Endothelial cell of umbilical vein (primary cell): Measurements from ENCODE around the gene CD109. TPM values are rescaled to one million over a fixed set of nuclear protein-coding genes. Genes with fewer than 3 reads are reported as not detected.

Source experiments
- BruUV-seq: library from RNA; stranded (reverse); fragments of 400-500 nt; replicated peaks from 2 replicates; lab custom pipeline; 2021; lab: Mats Ljungman, UMichigan
- CTCF ChIA-PET: fragments of 300-600, 350-600 bp; sonication (Branson Sonifier 250); formaldehyde crosslinking; loops from one replicate; lab custom pipeline; 2021; ENCODE audit warnings: antibody characterized with exemption, inconsistent platforms; lab: Charles Lee
- POLR2A ChIA-PET: fragments of 300-600, 350-600 bp; sonication (Branson Sonifier 250); formaldehyde crosslinking; loops from one replicate; lab custom pipeline; 2021; ENCODE audit warnings: antibody characterized with exemption, inconsistent platforms; lab: Charles Lee
- DNase-seq: peaks from one replicate; pipeline ENCODE4 v3.0.0-alpha.2; 2011; ENCODE audit warnings: low read depth, low spot score
- FAIRE-seq: peaks from 2 replicates; lab custom pipeline; 2011; peaks lifted over from hg19 to GRCh38; lab: Jason Lieb, UNC
- H2AFZ ChIP-seq: 2 replicates; pipeline ENCODE4 v1.6.0; 2012; ENCODE audit warnings: low read depth, low read length, control low read depth, inconsistent platforms
- H3K27ac ChIP-seq: 2 replicates; pipeline ENCODE4 v1.5.1; 2011; ENCODE audit warnings: low read depth, mild to moderate bottlenecking, control low read depth, low read length, moderate library complexity; ENCODE audit not compliant: insufficient read depth
- H3K27me3 ChIP-seq, 2 experiments: 2 replicates each; pipeline versions ENCODE4 v1.6.0 to v1.6.1; 2011; ENCODE audit warnings: low read length in 2 of 2, mixed read lengths in 1 of 2; ENCODE audit not compliant: control insufficient read depth in 2 of 2, insufficient read depth in 2 of 2
- H3K36me3 ChIP-seq, 2 experiments: 2 replicates in 1 of 2; 3 replicates in 1 of 2; pipeline ENCODE4 v1.5.1; 2011; ENCODE audit warnings: low read length in 2 of 2, mild to moderate bottlenecking in 1 of 2, moderate library complexity in 1 of 2; ENCODE audit not compliant: control insufficient read depth in 2 of 2, insufficient read depth in 2 of 2; ENCODE audit errors: extremely low read depth in 1 of 2
- H3K4me1 ChIP-seq: 3 replicates; pipeline ENCODE4 v1.5.1; 2011; ENCODE audit warnings: mild to moderate bottlenecking, low read length; ENCODE audit not compliant: control insufficient read depth, insufficient read depth; ENCODE audit errors: extremely low read depth
- H3K4me2 ChIP-seq: 2 replicates; pipeline ENCODE4 v1.6.1; 2011; ENCODE audit warnings: low read length, control low read depth, mixed read lengths; ENCODE audit not compliant: insufficient read depth
- H3K4me3 ChIP-seq, 3 experiments: fragments of 200-600 bp in 1 of 3; sonication (generic), shearing (Covaris generic) in 1 of 3; replicated peaks in 1 of 3; 2 replicates each; pipeline ENCODE4 v1.5.1; 2011 to 2016; ENCODE audit warnings: control low read depth in 3 of 3, low read length in 3 of 3, mild to moderate bottlenecking in 2 of 3, inconsistent platforms in 1 of 3, low read depth in 1 of 3, moderate library complexity in 1 of 3; ENCODE audit not compliant: insufficient read depth in 1 of 3
- H3K79me2 ChIP-seq: 2 replicates; pipeline ENCODE4 v1.6.0; 2012; ENCODE audit warnings: low read length, inconsistent platforms; ENCODE audit not compliant: control insufficient read depth, insufficient read depth
- H3K9ac ChIP-seq: replicated peaks from 2 replicates; pipeline ENCODE3; 2011; ENCODE audit warnings: low read length, control low read depth; ENCODE audit not compliant: insufficient read depth; ENCODE audit errors: extremely low read depth
- H3K9me1 ChIP-seq: replicated peaks from 3 replicates; pipeline ENCODE4 v1.6.0; 2011; ENCODE audit warnings: mild to moderate bottlenecking, low read length; ENCODE audit not compliant: control insufficient read depth, insufficient read depth; ENCODE audit errors: extremely low read depth
- H3K9me3 ChIP-seq: replicated peaks from 2 replicates; pipeline ENCODE4 v1.5.1; 2012; ENCODE audit warnings: low read length, inconsistent platforms; ENCODE audit not compliant: control insufficient read depth, insufficient read depth
- H4K20me1 ChIP-seq: replicated peaks from 2 replicates; pipeline ENCODE3; 2011; ENCODE audit warnings: mild to moderate bottlenecking, low read length; ENCODE audit not compliant: control insufficient read depth, insufficient read depth; ENCODE audit errors: extremely low read depth
- EZH2 ChIP-seq: IDR thresholded peaks from 2 replicates; pipeline ENCODE4 v1.6.1; 2012; ENCODE audit warnings: borderline replicate concordance, low read depth, mild to moderate bottlenecking, moderate library complexity, low read length, inconsistent platforms; ENCODE audit not compliant: severe bottlenecking
- FOS ChIP-seq: IDR thresholded peaks from 2 replicates; pipeline ENCODE4 v1.6.1; 2011; ENCODE audit warnings: mild to moderate bottlenecking, low read length, moderate library complexity, borderline replicate concordance; ENCODE audit not compliant: insufficient read depth
- GATA2 ChIP-seq: IDR thresholded peaks from 2 replicates; pipeline ENCODE4 v1.7.0; 2011; ENCODE audit warnings: low read depth, mild to moderate bottlenecking, moderate library complexity, mixed read lengths, low read length; ENCODE audit not compliant: insufficient read length, insufficient read depth
- JUN ChIP-seq: IDR thresholded peaks from 2 replicates; pipeline ENCODE4 v1.6.1; 2011; ENCODE audit warnings: borderline replicate concordance, low read depth; ENCODE audit not compliant: insufficient read length, insufficient read depth
- MAX ChIP-seq: IDR thresholded peaks from 2 replicates; pipeline ENCODE4 v1.6.1; 2011; ENCODE audit not compliant: insufficient read depth, insufficient read length
- MYC ChIP-seq: IDR thresholded peaks from one replicate; pipeline ENCODE4 v1.6.1; 2011; ENCODE audit warnings: mild to moderate bottlenecking, low read depth, low read length
- POLR2A ChIP-seq: IDR thresholded peaks from 2 replicates; pipeline ENCODE4 v1.6.1; 2012; ENCODE audit warnings: low read depth, mild to moderate bottlenecking, control low read depth, low read length
- POLR2AphosphoS5 ChIP-seq: IDR thresholded peaks from 2 replicates; pipeline ENCODE4 v1.6.1; 2012; ENCODE audit warnings: low read depth, mild to moderate bottlenecking, control low read depth, low read length, moderate library complexity; ENCODE audit not compliant: insufficient read depth
- dilution Hi-C: fragments of 300-500 bp; cut with MboI; formaldehyde crosslinking; loops from one replicate; pipeline ENCODE4 v1.15.0; 2019; ENCODE audit warnings: low sequenced_read_pairs; ENCODE audit not compliant: extremely low pct_ligation_motif_present
- intact Hi-C: fragments of 100-400 bp; cut with micrococcal nuclease; formaldehyde crosslinking; loops from one replicate; pipeline ENCODE4 v1.10.0; 2022
- polyA plus RNA-seq, 4 experiments: library from polyadenylated mRNA; depleted of rRNA in 3 of 4; stranded (reverse) in 3 of 4; unstranded in 1 of 4; fragments of >200 nt; gene quantifications; 2 replicates each; pipeline versions ENCODE4 v1.2.1 to v1.2.3, GENCODE V29; 2011 to 2012; ENCODE audit warnings: missing spikeins in 1 of 4
- total RNA-seq: library from RNA; stranded (reverse); gene quantifications from 2 replicates; pipeline ENCODE4 v1.2.3, GENCODE V29; 2021
- TF ChIP-seq, protein P1 (sequence below), 2 donors: IDR thresholded peaks; 1 replicate in 1 of 2; 2 replicates in 1 of 2; pipeline ENCODE4 v1.5.1; 2011; ENCODE audit warnings: low read length in 2 of 2, mild to moderate bottlenecking in 2 of 2, moderate library complexity in 2 of 2, control low read depth in 1 of 2, inconsistent platforms in 1 of 2, low read depth in 1 of 2; ENCODE audit not compliant: insufficient read depth in 1 of 2; ENCODE audit errors: extremely low read depth in 1 of 2

The CD109 gene
- total and polyA plus RNA-seq, 2 donors (not counting 3 experiments of a cell fraction or from before 2014, with no cell fraction given): 33.9 to 107 TPM

- Histone ChIP-seq H3K4me2 (no peak overlapping the region), H3K4me1 (peaks cover 8% of the 10 kb centered on the region), H2AFZ (no peak overlapping the region), H3K79me2 (no peaks in the 10 kb centered on the region), H3K9me1 (no peaks in the 10 kb centered on the region), H3K36me3 (peaks cover 4 to 16% of the 10 kb centered on the region in 2 experiments), H3K9me3 (no peaks in the 10 kb centered on the region), H3K9ac (no peak overlapping the region), H3K27ac (no peak overlapping the region), H3K27me3 (no peaks in the 10 kb centered on the region), H3K4me3 (no peak overlapping the region), H4K20me1 (no peaks in the 10 kb centered on the region)
- no peak for DNase-seq
- dilution Hi-C loops (no loop called here), intact Hi-C loops (no loop called here)
- FAIRE-seq: no peak
- BruUV-seq: no TSS peak
- TF ChIP-seq POLR2AphosphoS5 (no peak), JUN (no peak), POLR2A (no peak), FOS (no peak), MAX (no peak), GATA2 (no peak), MYC (no peak), EZH2 (no peak)
- TF ChIP-seq, protein P1, sequence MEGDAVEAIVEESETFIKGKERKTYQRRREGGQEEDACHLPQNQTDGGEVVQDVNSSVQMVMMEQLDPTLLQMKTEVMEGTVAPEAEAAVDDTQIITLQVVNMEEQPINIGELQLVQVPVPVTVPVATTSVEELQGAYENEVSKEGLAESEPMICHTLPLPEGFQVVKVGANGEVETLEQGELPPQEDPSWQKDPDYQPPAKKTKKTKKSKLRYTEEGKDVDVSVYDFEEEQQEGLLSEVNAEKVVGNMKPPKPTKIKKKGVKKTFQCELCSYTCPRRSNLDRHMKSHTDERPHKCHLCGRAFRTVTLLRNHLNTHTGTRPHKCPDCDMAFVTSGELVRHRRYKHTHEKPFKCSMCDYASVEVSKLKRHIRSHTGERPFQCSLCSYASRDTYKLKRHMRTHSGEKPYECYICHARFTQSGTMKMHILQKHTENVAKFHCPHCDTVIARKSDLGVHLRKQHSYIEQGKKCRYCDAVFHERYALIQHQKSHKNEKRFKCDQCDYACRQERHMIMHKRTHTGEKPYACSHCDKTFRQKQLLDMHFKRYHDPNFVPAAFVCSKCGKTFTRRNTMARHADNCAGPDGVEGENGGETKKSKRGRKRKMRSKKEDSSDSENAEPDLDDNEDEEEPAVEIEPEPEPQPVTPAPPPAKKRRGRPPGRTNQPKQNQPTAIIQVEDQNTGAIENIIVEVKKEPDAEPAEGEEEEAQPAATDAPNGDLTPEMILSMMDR (IDR thresholded peaks at IDR 0.05; ENCODE audit: extremely low read depth in 1 of 2, insufficient read depth in 1 of 2, low read depth in 1 of 2, low read length in 2 of 2): no peak
- ChIA-PET POLR2A (no interaction called here), CTCF (interaction anchor here (0.9 to 1.8 kb wide), 2 partner anchors 18 to 46 kb away, joined by 3 to 5 read pairs; no protein-coding TSS in a partner anchor)
Measured at GRCh38 chr6:73784726-73785505, 88.9 kb downstream of the CD109 start.
